H1 (cell line): Measurements from ENCODE around the gene LSM7. TPM values are rescaled to one million over a fixed set of nuclear protein-coding genes. Genes with fewer than 3 reads are reported as not detected.
A peak's percentile ranks its signal among the peaks of the same experiment; 100 is the strongest.

Experiments used
- CTCF ChIA-PET: fragments of 300-600 bp; sonication (Branson Sonifier 250); formaldehyde crosslinking; loops from one replicate; lab custom pipeline; 2021; ENCODE audit not compliant: partially characterized antibody; lab: Charles Lee
- POLR2A ChIA-PET: fragments of 300-600 bp; sonication (Branson Sonifier 250); formaldehyde crosslinking; loops from one replicate; lab custom pipeline; 2021; ENCODE audit warnings: inconsistent platforms; ENCODE audit not compliant: partially characterized antibody; lab: Charles Lee
- DNase-seq, 2 experiments: peaks; one replicate each; pipeline versions ENCODE4 v3.0.0 to v3.0.0-alpha.2; 2010 to 2022; ENCODE audit warnings: low spot score in 2 of 2, low read depth in 1 of 2, mixed read lengths in 1 of 2
- FAIRE-seq: peaks from 2 replicates; lab custom pipeline; 2011; peaks lifted over from hg19 to GRCh38; lab: Jason Lieb, UNC
- H2AFZ ChIP-seq: 2 replicates; pipeline ENCODE4 v1.8.1; 2012; ENCODE audit warnings: low read length, inconsistent platforms
- H2AK5ac ChIP-seq: 2 replicates; pipeline ENCODE4 v1.6.1; 2013; ENCODE audit warnings: low read depth, low read length
- H2BK120ac ChIP-seq: replicated peaks from 2 replicates; pipeline ENCODE3; 2013; ENCODE audit warnings: low read depth, low read length, inconsistent platforms
- H2BK12ac ChIP-seq: 2 replicates; pipeline ENCODE4 v1.6.1; 2013; ENCODE audit warnings: low read depth, low read length
- H2BK15ac ChIP-seq: 2 replicates; pipeline ENCODE4 v1.6.1; 2013; ENCODE audit warnings: low read length
- H2BK20ac ChIP-seq: 2 replicates; pipeline ENCODE4 v1.6.1; 2013; ENCODE audit warnings: low read length
- H2BK5ac ChIP-seq: 2 replicates; pipeline ENCODE4 v1.6.1; 2013; ENCODE audit warnings: low read depth, low read length
- H3K14ac ChIP-seq: 2 replicates; pipeline ENCODE4 v1.6.1; 2013; ENCODE audit warnings: inconsistent platforms; ENCODE audit not compliant: insufficient read length
- H3K18ac ChIP-seq: 2 replicates; pipeline ENCODE4 v1.6.1; 2013; ENCODE audit warnings: low read length; ENCODE audit errors: extremely low read depth
- H3K23ac ChIP-seq: 2 replicates; pipeline ENCODE4 v1.6.1; 2013; ENCODE audit warnings: inconsistent platforms; ENCODE audit not compliant: insufficient read length
- H3K23me2 ChIP-seq: 2 replicates; pipeline ENCODE4 v1.6.1; 2013; ENCODE audit warnings: low read depth, low read length
- H3K27ac ChIP-seq: 2 replicates; pipeline ENCODE4 v1.6.1; 2011; ENCODE audit warnings: low read depth, low read length, inconsistent platforms
- H3K27me3 ChIP-seq, 4 experiments: replicated peaks in 1 of 4; 1 replicate in 1 of 4; 2 replicates in 3 of 4; pipeline versions ENCODE4 v1.6.1 to v1.8.1; 2011 to 2013; ENCODE audit warnings: low read length in 3 of 4, mild to moderate bottlenecking in 3 of 4, inconsistent platforms in 2 of 4, mixed read lengths in 2 of 4, moderate library complexity in 1 of 4; ENCODE audit not compliant: control insufficient read depth in 3 of 4, insufficient read depth in 3 of 4; ENCODE audit errors: extremely low read depth in 1 of 4
- H3K36me3 ChIP-seq, 4 experiments: 2 replicates each; pipeline versions ENCODE4 v1.6.1 to v1.8.1; 2011 to 2013; ENCODE audit warnings: mild to moderate bottlenecking in 4 of 4, low read length in 3 of 4, moderate library complexity in 2 of 4, control low read depth in 1 of 4, inconsistent platforms in 1 of 4; ENCODE audit not compliant: insufficient read depth in 4 of 4, control insufficient read depth in 2 of 4
- H3K4ac ChIP-seq: replicated peaks from 2 replicates; pipeline ENCODE3; 2013; ENCODE audit warnings: low read length, low read depth, mixed read lengths, inconsistent platforms; ENCODE audit not compliant: insufficient read length
- H3K4me1 ChIP-seq, 4 experiments: replicated peaks in 1 of 4; 1 replicate in 1 of 4; 2 replicates in 3 of 4; pipeline versions ENCODE4 v1.6.1 to v1.8.1; 2011 to 2013; ENCODE audit warnings: low read length in 3 of 4, inconsistent platforms in 2 of 4, mixed read lengths in 1 of 4; ENCODE audit not compliant: insufficient read depth in 4 of 4, control insufficient read depth in 3 of 4
- H3K4me2 ChIP-seq, 2 experiments: 2 replicates each; pipeline versions ENCODE4 v1.6.1 to v1.8.1; 2011 to 2013; ENCODE audit warnings: low read depth in 2 of 2, low read length in 2 of 2, control low read depth in 1 of 2, inconsistent platforms in 1 of 2, mild to moderate bottlenecking in 1 of 2; ENCODE audit not compliant: insufficient read depth in 1 of 2
- H3K4me3 ChIP-seq, 4 experiments: fragments of 200-600, 300-600 bp in 1 of 4; sonication (generic), shearing (Covaris generic), sonication (Bioruptor Twin) in 1 of 4; 2 replicates each; pipeline versions ENCODE4 v1.5.1 to v1.8.1; 2011 to 2016; ENCODE audit warnings: low read length in 4 of 4, low read depth in 3 of 4, control low read depth in 2 of 4, inconsistent platforms in 2 of 4, mild to moderate bottlenecking in 2 of 4, mixed read lengths in 1 of 4, moderate library complexity in 1 of 4; ENCODE audit not compliant: insufficient read depth in 2 of 4; ENCODE audit errors: extremely low read depth in 1 of 4
- H3K56ac ChIP-seq: replicated peaks from 2 replicates; pipeline ENCODE3; 2013; ENCODE audit warnings: low read depth, mild to moderate bottlenecking, mixed read lengths, low read length, inconsistent platforms; ENCODE audit not compliant: insufficient read length
- H3K79me1 ChIP-seq: 2 replicates; pipeline ENCODE4 v1.6.1; 2013; ENCODE audit warnings: low read depth, low read length, control low read depth
- H3K79me2 ChIP-seq, 2 experiments: 2 replicates each; pipeline versions ENCODE4 v1.6.1 to v1.8.1; 2012 to 2013; ENCODE audit warnings: low read length in 2 of 2, mild to moderate bottlenecking in 2 of 2, inconsistent platforms in 1 of 2; ENCODE audit not compliant: insufficient read depth in 2 of 2, control insufficient read depth in 1 of 2
- H3K9ac ChIP-seq, 4 experiments: replicated peaks in 1 of 4; 1 replicate in 1 of 4; 2 replicates in 3 of 4; pipeline versions ENCODE4 v1.6.1 to v1.8.1; 2011 to 2013; ENCODE audit warnings: low read depth in 3 of 4, low read length in 3 of 4, control low read depth in 2 of 4, mild to moderate bottlenecking in 2 of 4, moderate library complexity in 2 of 4, inconsistent platforms in 1 of 4; ENCODE audit errors: extremely low read depth in 1 of 4
- H3K9me3 ChIP-seq, 2 experiments: 2 replicates each; pipeline versions ENCODE4 v1.6.1 to v1.8.1; 2012 to 2013; ENCODE audit warnings: mild to moderate bottlenecking in 2 of 2, moderate library complexity in 2 of 2, control low read depth in 1 of 2, inconsistent platforms in 1 of 2, low read depth in 1 of 2, low read length in 1 of 2, mixed read lengths in 1 of 2; ENCODE audit not compliant: insufficient read depth in 2 of 2
- H4K20me1 ChIP-seq, 2 experiments: replicated peaks in 1 of 2; 2 replicates each; pipeline versions ENCODE3 to v1.8.1; 2011 to 2013; ENCODE audit warnings: inconsistent platforms in 2 of 2, low read length in 2 of 2, mild to moderate bottlenecking in 1 of 2; ENCODE audit not compliant: insufficient read depth in 2 of 2, control insufficient read depth in 1 of 2
- H4K5ac ChIP-seq: 2 replicates; pipeline ENCODE4 v1.6.1; 2013; ENCODE audit warnings: low read length, low read depth, mixed read lengths, inconsistent platforms; ENCODE audit not compliant: insufficient read length
- H4K8ac ChIP-seq: 2 replicates; pipeline ENCODE4 v1.8.0; 2013; ENCODE audit warnings: mild to moderate bottlenecking, moderate library complexity, low read length, inconsistent platforms; ENCODE audit not compliant: insufficient read depth; ENCODE audit errors: extremely low read depth
- H4K91ac ChIP-seq: replicated peaks from 2 replicates; pipeline ENCODE3; 2013; ENCODE audit warnings: low read length, mixed read lengths, inconsistent platforms; ENCODE audit not compliant: insufficient read length
- ASH2L ChIP-seq: fragments of 200-600, 300-600 bp; sonication (generic); IDR thresholded peaks from one replicate; pipeline ENCODE4 v1.7.1; 2017; ENCODE audit warnings: low read length
- CREB1 ChIP-seq: IDR thresholded peaks from 2 replicates; pipeline ENCODE4 v1.6.1; 2012; ENCODE audit warnings: inconsistent platforms
- E2F6 ChIP-seq: IDR thresholded peaks from 2 replicates; pipeline ENCODE4 v1.6.1; 2012; ENCODE audit warnings: inconsistent platforms
- GABPA ChIP-seq: IDR thresholded peaks from 2 replicates; pipeline ENCODE4 v1.6.1; 2011; ENCODE audit warnings: mild to moderate bottlenecking, low read length, moderate library complexity, borderline replicate concordance; ENCODE audit not compliant: insufficient read depth
- KDM1A ChIP-seq: fragments of 200-600, 300-600 bp; sonication (generic); IDR thresholded peaks from 2 replicates; pipeline ENCODE4 v1.7.1; 2016; ENCODE audit warnings: mild to moderate bottlenecking, low read length, borderline replicate concordance
- KDM4A ChIP-seq: IDR thresholded peaks from one replicate; pipeline ENCODE4 v1.7.1; 2012; ENCODE audit warnings: low read depth, mild to moderate bottlenecking, moderate library complexity, low read length, inconsistent platforms; ENCODE audit not compliant: severe bottlenecking
- MAX ChIP-seq: IDR thresholded peaks from 2 replicates; pipeline ENCODE4 v1.6.1; 2012; ENCODE audit warnings: inconsistent platforms
- POLR2A ChIP-seq, 2 experiments: IDR thresholded peaks; 1 replicate in 1 of 2; 2 replicates in 1 of 2; pipeline ENCODE4 v1.6.1; 2011; ENCODE audit warnings: low read depth in 2 of 2, low read length in 2 of 2, mild to moderate bottlenecking in 2 of 2; ENCODE audit errors: control extremely low read depth in 1 of 2
- RNF2 ChIP-seq: fragments of 200-900, 300-1000 bp; sonication (generic); IDR thresholded peaks from 2 replicates; pipeline ENCODE4 v1.7.1; 2016; ENCODE audit warnings: borderline replicate concordance, low read depth, mild to moderate bottlenecking, antibody characterized with exemption, low read length; ENCODE audit not compliant: poor library complexity, severe bottlenecking; ENCODE audit errors: missing control alignments
- YY1 ChIP-seq: IDR thresholded peaks from 2 replicates; pipeline ENCODE4 v1.6.1; 2011; ENCODE audit warnings: low read depth, mild to moderate bottlenecking, low read length
- ZNF274 ChIP-seq: IDR thresholded peaks from 2 replicates; pipeline ENCODE4 v1.7.0; 2012; ENCODE audit warnings: low read length, borderline replicate concordance; ENCODE audit errors: extremely low read depth
- WGBS, 2 experiments: shearing (Covaris generic) in 1 of 2; methylation state at CpG; one replicate each; pipeline versions ENCODE4 v1.1.6 to v1.1.7; 2013 to 2015; ENCODE audit warnings: low lambda C conversion rate in 2 of 2, mixed read lengths in 2 of 2, inconsistent platforms in 1 of 2, low coverage in 1 of 2, missing lambda C conversion rate in 1 of 2; ENCODE audit not compliant: insufficient replicate concordance in 2 of 2, insufficient coverage in 1 of 2, insufficient read length in 1 of 2; ENCODE audit errors: extremely low coverage in 1 of 2, missing lambda C conversion rate in 1 of 2; 5-methylcytosine and 5-hydroxymethylcytosine counted together
- polyA plus RNA-seq, 7 experiments: library from polyadenylated mRNA; depleted of rRNA in 3 of 7; stranded (reverse) in 5 of 7; unstranded in 2 of 7; fragments of >200 nt in 5 of 7; fragments of 200-250 nt in 2 of 7; gene quantifications; 1 replicate in 5 of 7; 2 replicates in 1 of 7; 4 replicates in 1 of 7; pipeline versions ENCODE4 v1.2.1 to v1.2.3, GENCODE V29; 2011 to 2013; ENCODE audit warnings: missing spikeins in 2 of 7, mixed read lengths in 2 of 7
- total RNA-seq: library from RNA; stranded (reverse); fragmentation: NEBNext Ultra II Directional; extraction: Animal tissue kit (Norgen Biotek cat#: 25700); gene quantifications from 2 replicates; pipeline ENCODE4 v1.2.1, GENCODE V29; 2021

LSM7 gene
- total and polyA plus RNA-seq, 2 of the 8 experiments (the other 6 are each of a cell fraction or from before 2014, with no cell fraction given), result 228 to 1,335 TPM

GRCh38 chr19:2325281-2326046 lies 2.9 kb downstream of the LSM7 start:
- Histone ChIP-seq H3K79me1 (peaks cover 11% of the 10 kb centered on the region), H2AK5ac (no peak overlapping the region), H2BK120ac (no peak overlapping the region), H3K4me2 (no peak overlapping the region), H3K56ac (no peak overlapping the region), H3K18ac (no peak overlapping the region), H3K23me2 (peaks cover 11% of the 10 kb centered on the region; the same call in 1 of the 2 replicates), H3K9ac (0 out of 7 replicates have a peak overlapping the region, but pooled peaks of 1 of the 4 experiments have one; percentile 18), H3K9me3 (no peaks in the 10 kb centered on the region), H3K14ac (no peak overlapping the region), H3K4ac (no peak overlapping the region), H4K20me1 (peaks cover 0 to 11% of the 10 kb centered on the region in 2 experiments), H3K4me1 (peaks cover 0 to 17% (median 8%) of the 10 kb centered on the region in 4 experiments; a peak in 5 of 7 replicates), H2AFZ (no peak overlapping the region), H3K4me3 (no peak overlapping the region), H4K91ac (no peak overlapping the region), H2BK15ac (no peak overlapping the region), H3K27me3 (no peaks in the 10 kb centered on the region), H4K5ac (no peak overlapping the region), H2BK20ac (no peak overlapping the region), H3K79me2 (peaks cover 5 to 29% of the 10 kb centered on the region in 2 experiments; a peak in 3 of 4 replicates), H2BK5ac (no peak overlapping the region; the same call in 1 of the 2 replicates), H3K27ac (no peak overlapping the region), H2BK12ac (no peak overlapping the region), H3K23ac (no peak overlapping the region), H4K8ac (no peak overlapping the region), H3K36me3 (peaks cover 0 to 11% (median 6%) of the 10 kb centered on the region in 4 experiments; a peak in 6 of 8 replicates)
- ChIA-PET CTCF (interaction anchor here (1.0 to 4.2 kb wide), 2 partner anchors 9 to 65 kb away, joined by 3 to 25 read pairs; no protein-coding TSS in a partner anchor), POLR2A (interaction anchor here (0.6 to 1.7 kb wide), 5 partner anchors 20 to 289 kb away, joined by 3 to 4 read pairs (median 3); no protein-coding TSS in a partner anchor)
- DNase-seq (no peak), FAIRE-seq (no peak)
- 88% methylated on average over 27 of the region's 29 CpGs; no CpG with 5 or more reads in 1 of the 2 experiments for WGBS, 2 experiments
- TF ChIP-seq CREB1 (no peak), E2F6 (no peak), MAX (no peak), GABPA (no peak), POLR2A (IDR thresholded peaks at IDR 0.05; ENCODE audit: control extremely low read depth in 1 of 2, low read depth in 2 of 2, low read length in 2 of 2) (no peak), YY1 (no peak), ZNF274 (no peak), KDM1A (no peak), ASH2L (no peak), KDM4A (no peak), RNF2 (no peak)
